B cell (primary cell): ENCODE data around the gene PHF23. TPM values are rescaled to one million over a fixed set of nuclear protein-coding genes. Genes with fewer than 3 reads are reported as not detected.

Experiments used
- ATAC-seq: fragments of 200-7000 bp; cut with Tn5 transposase; one replicate; pipeline ENCODE4 v1.10.0; 2021; ENCODE audit warnings: low read depth, mild to moderate bottlenecking, moderate number of reproducible peaks, moderate library complexity
- CTCF ChIA-PET: fragments of 350-600 bp; sonication (Branson Sonifier 250); formaldehyde crosslinking; loops from one replicate; lab custom pipeline; 2021; ENCODE audit warnings: antibody characterized with exemption, inconsistent platforms; lab: Charles Lee
- POLR2A ChIA-PET: fragments of 350-600 bp; sonication (Branson Sonifier 250); formaldehyde crosslinking; loops from one replicate; lab custom pipeline; 2021; ENCODE audit warnings: antibody characterized with exemption; lab: Charles Lee
- DNase-seq: peaks from one replicate; pipeline ENCODE4 v3.0.0; 2013
- H2AFZ ChIP-seq: 2 replicates; pipeline ENCODE4 v1.6.1; 2012; ENCODE audit warnings: mild to moderate bottlenecking, low read depth, low read length; ENCODE audit not compliant: insufficient read depth, poor library complexity, severe bottlenecking
- H3K27ac ChIP-seq, 2 donors: 1 replicate in 1 of 2; 2 replicates in 1 of 2; pipeline ENCODE4 v1.5.1; 2012 to 2013; ENCODE audit warnings: low read length in 2 of 2, mild to moderate bottlenecking in 2 of 2, moderate library complexity in 1 of 2
- H3K27me3 ChIP-seq, 4 experiments: fragments of 200-600 bp in 1 of 4; sonication (generic) in 1 of 4; replicated peaks in 1 of 4; 1 replicate in 2 of 4; 2 replicates in 2 of 4; pipeline versions ENCODE4 v1.6.1 to v1.7.0; 2013 to 2016; ENCODE audit warnings: low read length in 3 of 4, mild to moderate bottlenecking in 2 of 4, mixed read lengths in 1 of 4, moderate library complexity in 1 of 4; ENCODE audit not compliant: insufficient read depth in 4 of 4, control insufficient read depth in 3 of 4; ENCODE audit errors: control extremely low read depth in 1 of 4
- H3K36me3 ChIP-seq, 2 experiments: replicated peaks in 1 of 2; 1 replicate in 1 of 2; 2 replicates in 1 of 2; pipeline versions ENCODE4 v1.6.1 to v1.7.1; 2013; ENCODE audit warnings: low read length in 1 of 2; ENCODE audit not compliant: insufficient read depth in 2 of 2, control insufficient read depth in 1 of 2; ENCODE audit errors: control extremely low read depth in 1 of 2, extremely low read depth in 1 of 2
- H3K4me1 ChIP-seq, 2 donors: fragments of 200-600 bp in 1 of 2; sonication (generic) in 1 of 2; 1 replicate in 1 of 2; 2 replicates in 1 of 2; pipeline versions ENCODE4 v1.5.1 to v1.6.1; 2013 to 2017; ENCODE audit warnings: low read length in 2 of 2; ENCODE audit not compliant: control insufficient read depth in 2 of 2, insufficient read depth in 2 of 2
- H3K4me2 ChIP-seq: replicated peaks from 2 replicates; pipeline ENCODE3; 2012; ENCODE audit warnings: mild to moderate bottlenecking, low read depth, low read length; ENCODE audit not compliant: poor library complexity, severe bottlenecking
- H3K4me3 ChIP-seq, 5 experiments: fragments of 200-600 bp in 1 of 5; sonication (generic) in 1 of 5; 1 replicate in 3 of 5; 2 replicates in 2 of 5; pipeline versions ENCODE4 v1.5.1 to v1.7.0; 2011 to 2016; ENCODE audit warnings: low read length in 4 of 5, mild to moderate bottlenecking in 4 of 5, low read depth in 2 of 5, control low read depth in 1 of 5, moderate library complexity in 1 of 5; ENCODE audit not compliant: insufficient read depth in 1 of 5; ENCODE audit errors: control extremely low read depth in 1 of 5, extremely low read depth in 1 of 5
- H3K79me2 ChIP-seq: fragments of 200-600 bp; sonication (generic); one replicate; pipeline ENCODE4 v1.6.0; 2016; ENCODE audit warnings: low read length; ENCODE audit not compliant: control insufficient read depth, insufficient read depth
- H3K9ac ChIP-seq: fragments of 200-600 bp; sonication (generic); 2 replicates; pipeline ENCODE4 v1.6.1; 2017; ENCODE audit warnings: mild to moderate bottlenecking, low read length, moderate library complexity
- H3K9me3 ChIP-seq, 3 donors: one replicate each; pipeline versions ENCODE4 v1.6.1 to v1.7.1; 2013; ENCODE audit warnings: low read length in 2 of 3; ENCODE audit not compliant: control insufficient read depth in 2 of 3, insufficient read depth in 1 of 3; ENCODE audit errors: control extremely low read depth in 1 of 3
- H4K20me1 ChIP-seq: 2 replicates; pipeline ENCODE4 v1.6.0; 2012; ENCODE audit warnings: mild to moderate bottlenecking, low read length; ENCODE audit not compliant: insufficient read depth, control insufficient read depth, poor library complexity, severe bottlenecking
- H3K27ac Mint-ChIP-seq: one replicate; pipeline ENCODE4 v1.8.0; 2021; ENCODE audit warnings: mixed read lengths
- H3K27me3 Mint-ChIP-seq: one replicate; pipeline ENCODE4 v1.8.0; 2021; ENCODE audit warnings: mixed read lengths
- H3K4me1 Mint-ChIP-seq: one replicate; pipeline ENCODE4 v1.8.0; 2021; ENCODE audit warnings: mixed read lengths
- H3K4me3 Mint-ChIP-seq: one replicate; pipeline ENCODE4 v1.8.0; 2021; ENCODE audit warnings: mixed read lengths
- H3K9me3 Mint-ChIP-seq: one replicate; pipeline ENCODE4 v1.8.0; 2022; ENCODE audit warnings: mixed read lengths; ENCODE audit not compliant: insufficient read depth
- EZH2 ChIP-seq: IDR thresholded peaks from 2 replicates; pipeline ENCODE4 v1.6.1; 2012; ENCODE audit warnings: borderline replicate concordance, low read depth, mild to moderate bottlenecking, moderate library complexity, low read length; ENCODE audit not compliant: insufficient read depth, poor library complexity, severe bottlenecking
- WGBS: methylation state at CpG from one replicate; pipeline ENCODE4 v1.1.5; 2013; ENCODE audit warnings: missing lambda C conversion rate; ENCODE audit not compliant: insufficient coverage; 5-methylcytosine and 5-hydroxymethylcytosine counted together
- intact Hi-C: fragments of 100-400 bp; cut with micrococcal nuclease; formaldehyde crosslinking; loops from one replicate; pipeline ENCODE4 v1.10.0; 2022
- polyA plus RNA-seq: library from polyadenylated mRNA; depleted of rRNA; stranded (reverse); fragments of >200 nt; gene quantifications from 2 replicates; pipeline ENCODE4 v1.2.3, GENCODE V29; 2012
- total RNA-seq, 2 donors: library from RNA; stranded (reverse); fragments of 120-200 nt in 1 of 2; gene quantifications; 1 replicate in 1 of 2; 2 replicates in 1 of 2; pipeline versions ENCODE4 v1.2.3 to v1.2.4, GENCODE V29; 2013 to 2022
- TF ChIP-seq, protein P1 (sequence below): fragments of 200-600 bp; IDR thresholded peaks from one replicate; pipeline ENCODE4 v1.8.0; 2022; ENCODE audit warnings: antibody characterized with exemption, mild to moderate bottlenecking

Gene PHF23
- total and polyA plus RNA-seq, 2 donors (not counting 1 experiment from before 2014, with no cell fraction given): 17.6 to 42.3 TPM

DNA sequence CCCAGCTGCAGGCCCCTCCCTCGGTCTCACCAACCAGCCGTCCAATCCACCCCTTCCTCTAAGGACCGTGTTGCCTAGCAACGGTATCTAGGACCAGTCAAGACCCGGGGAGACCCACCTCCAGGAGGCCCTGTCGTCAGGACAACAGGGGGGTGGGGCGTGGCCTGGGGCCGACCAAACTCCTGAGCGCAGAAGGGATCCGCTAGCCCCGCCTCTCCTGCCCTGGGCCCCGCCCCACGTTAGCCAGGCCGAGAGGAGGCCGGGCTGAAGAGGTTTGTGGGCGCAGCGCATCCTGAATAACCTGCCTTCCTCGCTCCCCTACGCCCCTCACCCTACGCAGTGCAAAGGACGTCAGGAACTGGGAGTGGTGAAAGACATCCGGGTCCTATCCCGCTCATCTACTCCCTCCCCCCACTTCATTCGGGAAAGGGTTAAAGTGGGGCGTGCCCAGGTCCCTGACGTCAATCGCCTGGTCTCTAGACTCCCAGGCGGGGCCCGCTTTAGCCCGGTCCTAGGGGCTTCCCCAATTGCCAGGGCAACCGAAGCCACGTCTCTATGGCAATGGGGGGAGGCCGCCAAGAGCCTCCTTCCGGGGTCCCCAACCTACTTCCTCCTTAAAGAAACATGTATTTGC lies 34.3 kb downstream of the PHF23 start:
- peak; percentile 85 for ATAC-seq
- H2AFZ ChIP-seq: peak overlapping the region; percentile 61
- peaks cover under 1% of the 10 kb centered on the region for H3K27me3 Mint-ChIP-seq
- H3K27ac ChIP-seq: peak overlapping the region; percentile 86 to 93
- H3K4me1 ChIP-seq: peaks cover 17 to 25% of the 10 kb centered on the region in 2 donors
- no peaks in the 10 kb centered on the region for H3K36me3 ChIP-seq
- POLR2A ChIA-PET: interaction anchor here (0.7 to 1.6 kb wide), 5 partner anchors 20 to 1047 kb away, joined by 3 to 12 read pairs (median 4); partner anchors contain the start of genes DVL2 and GABARAP
- H4K20me1 ChIP-seq: no peaks in the 10 kb centered on the region
- no peaks in the 10 kb centered on the region for H3K79me2 ChIP-seq
- H3K9ac ChIP-seq: peak overlapping the region; percentile 65
- peak overlapping the region; percentile 82 for H3K4me3 Mint-ChIP-seq
- peak overlapping the region in 4 of 5 experiments; percentile 49 to 65 (median 55) for H3K4me3 ChIP-seq
- CTCF ChIA-PET: interaction anchor here (0.6 to 1.2 kb wide), 3 partner anchors 15 to 72 kb away, joined by 3 to 4 read pairs (median 4); partner anchors contain the start of genes ACADVL and DLG4
- peak overlapping the region; percentile 91 for H3K27ac Mint-ChIP-seq
- peak; percentile 99 for DNase-seq
- no peak for TF ChIP-seq EZH2
- TF ChIP-seq, protein P1, sequence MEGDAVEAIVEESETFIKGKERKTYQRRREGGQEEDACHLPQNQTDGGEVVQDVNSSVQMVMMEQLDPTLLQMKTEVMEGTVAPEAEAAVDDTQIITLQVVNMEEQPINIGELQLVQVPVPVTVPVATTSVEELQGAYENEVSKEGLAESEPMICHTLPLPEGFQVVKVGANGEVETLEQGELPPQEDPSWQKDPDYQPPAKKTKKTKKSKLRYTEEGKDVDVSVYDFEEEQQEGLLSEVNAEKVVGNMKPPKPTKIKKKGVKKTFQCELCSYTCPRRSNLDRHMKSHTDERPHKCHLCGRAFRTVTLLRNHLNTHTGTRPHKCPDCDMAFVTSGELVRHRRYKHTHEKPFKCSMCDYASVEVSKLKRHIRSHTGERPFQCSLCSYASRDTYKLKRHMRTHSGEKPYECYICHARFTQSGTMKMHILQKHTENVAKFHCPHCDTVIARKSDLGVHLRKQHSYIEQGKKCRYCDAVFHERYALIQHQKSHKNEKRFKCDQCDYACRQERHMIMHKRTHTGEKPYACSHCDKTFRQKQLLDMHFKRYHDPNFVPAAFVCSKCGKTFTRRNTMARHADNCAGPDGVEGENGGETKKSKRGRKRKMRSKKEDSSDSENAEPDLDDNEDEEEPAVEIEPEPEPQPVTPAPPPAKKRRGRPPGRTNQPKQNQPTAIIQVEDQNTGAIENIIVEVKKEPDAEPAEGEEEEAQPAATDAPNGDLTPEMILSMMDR: no peak
- H3K9me3 ChIP-seq: no peaks in the 10 kb centered on the region
- peak overlapping the region; percentile 74 for H3K4me2 ChIP-seq
- WGBS: under 1% methylated on average over 34 of the region's 34 CpGs
- H3K9me3 Mint-ChIP-seq: no peaks in the 10 kb centered on the region
- intact Hi-C loops: loop anchor here (1.0 to 2.0 kb wide), 10 partner anchors 9 to 278 kb away; partner anchors contain the start of genes ACADVL, DLG4, DVL2 and EIF5A
- H3K4me1 Mint-ChIP-seq: peaks cover 28% of the 10 kb centered on the region
- H3K27me3 ChIP-seq: no peaks in the 10 kb centered on the region

DNA sequence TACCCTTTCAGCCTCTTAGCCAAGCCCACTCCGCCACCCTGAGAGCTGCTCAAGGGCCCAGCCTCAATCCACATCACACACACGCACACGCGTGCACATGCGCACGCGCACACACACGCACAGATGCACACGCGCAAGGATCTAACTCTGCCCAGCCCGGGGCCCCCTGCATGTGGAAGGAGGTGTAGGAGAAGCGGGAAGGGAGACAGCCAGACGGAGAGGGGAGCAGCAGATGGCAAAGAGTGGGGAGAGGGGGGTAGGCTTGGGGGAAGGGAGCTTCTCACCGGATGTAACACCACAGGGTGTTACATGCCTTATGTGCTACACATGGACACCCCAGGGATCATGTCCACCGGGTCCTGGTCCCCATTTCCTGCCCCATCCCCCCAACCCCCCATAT lies 34.9 kb downstream of the PHF23 start:
- no peaks in the 10 kb centered on the region for H3K36me3 ChIP-seq
- no peaks in the 10 kb centered on the region for H3K79me2 ChIP-seq
- H3K27me3 Mint-ChIP-seq: no peaks in the 10 kb centered on the region
- H3K9me3 ChIP-seq: no peaks in the 10 kb centered on the region
- intact Hi-C loops: loop anchor here (2.0 kb wide), 3 partner anchors 14 to 278 kb away; partner anchors contain the start of genes ACADVL and DLG4
- no peaks in the 10 kb centered on the region for H3K27me3 ChIP-seq
- peak overlapping the region; percentile 74 for H3K4me2 ChIP-seq
- H3K4me3 Mint-ChIP-seq: peak overlapping the region; percentile 82
- peak overlapping the region in 4 of 5 experiments; percentile 49 to 65 (median 55) for H3K4me3 ChIP-seq
- peak overlapping the region; percentile 86 to 93 for H3K27ac ChIP-seq
- H4K20me1 ChIP-seq: no peaks in the 10 kb centered on the region
- ChIA-PET POLR2A (interaction anchor here (0.7 to 1.6 kb wide), 6 partner anchors 16 to 1048 kb away, joined by 3 to 12 read pairs (median 6); partner anchors contain the start of genes ACADVL, DVL2 and GABARAP), CTCF (interaction anchor here (0.6 to 1.2 kb wide), 2 partner anchors 27 to 72 kb away, joined by 3 to 4 read pairs; no protein-coding TSS in a partner anchor)
- peak overlapping the region; percentile 91 for H3K27ac Mint-ChIP-seq
- DNase-seq (no peak), ATAC-seq (no peak)
- no peaks in the 10 kb centered on the region for H3K9me3 Mint-ChIP-seq
- H3K4me1 Mint-ChIP-seq: peaks cover 28% of the 10 kb centered on the region
- H3K4me1 ChIP-seq: peaks cover 17 to 25% of the 10 kb centered on the region in 2 donors
- peak overlapping the region; percentile 65 for H3K9ac ChIP-seq
- peak overlapping the region; percentile 61 for H2AFZ ChIP-seq
- WGBS: 92% methylated on average over 10 of the region's 15 CpGs
- TF ChIP-seq, protein P1: no peak
- TF ChIP-seq EZH2: no peak
